Rectal smooth muscle tissue (tissue), 1 donor: ENCODE data around the gene SCUBE1.

Experiments used
- H3K27ac ChIP-seq: one replicate; pipeline ENCODE4 v1.7.0; 2013; ENCODE audit warnings: low read depth, low read length, inconsistent platforms
- H3K27me3 ChIP-seq: one replicate; pipeline ENCODE4 v1.7.0; 2013; ENCODE audit warnings: low read length; ENCODE audit not compliant: control insufficient read depth, insufficient read depth
- H3K36me3 ChIP-seq: one replicate; pipeline ENCODE4 v1.7.0; 2013; ENCODE audit warnings: low read length; ENCODE audit not compliant: control insufficient read depth, insufficient read depth
- H3K4me1 ChIP-seq: one replicate; pipeline ENCODE4 v1.7.0; 2013; ENCODE audit warnings: low read length; ENCODE audit not compliant: control insufficient read depth, insufficient read depth
- H3K4me3 ChIP-seq: one replicate; pipeline ENCODE4 v1.7.0; 2013; ENCODE audit warnings: low read length
- H3K9ac ChIP-seq: one replicate; pipeline ENCODE4 v1.7.0; 2013; ENCODE audit warnings: low read length

The SCUBE1 gene

GRCh38 chr22:43277091-43277490, 66.1 kb downstream of the SCUBE1 start:
- H3K36me3 ChIP-seq, result no peaks in the 10 kb centered on the region
- H3K4me3 ChIP-seq, result no peak overlapping the region
- no peak overlapping the region for H3K9ac ChIP-seq
- H3K27me3 ChIP-seq, result no peaks in the 10 kb centered on the region
- H3K27ac ChIP-seq, result no peak overlapping the region
- H3K4me1 ChIP-seq, result no peaks in the 10 kb centered on the region

GRCh38 chr22:43276321-43276720, 66.9 kb downstream of the SCUBE1 start:
- Histone ChIP-seq H3K36me3 (no peaks in the 10 kb centered on the region), H3K27ac (no peak overlapping the region)

GRCh38 chr22:43275545-43276317, 67.4 kb downstream of the SCUBE1 start:
- Histone ChIP-seq H3K27me3 (no peaks in the 10 kb centered on the region), H3K9ac (no peak overlapping the region), H3K4me1 (no peaks in the 10 kb centered on the region), H3K27ac (no peak overlapping the region), H3K36me3 (no peaks in the 10 kb centered on the region), H3K4me3 (no peak overlapping the region)

More at GRCh38 chr22:43276321-43276720, 66.9 kb downstream of the SCUBE1 start:
- Histone ChIP-seq H3K9ac (no peak overlapping the region), H3K4me1 (no peaks in the 10 kb centered on the region), H3K4me3 (no peak overlapping the region), H3K27me3 (no peaks in the 10 kb centered on the region)

GRCh38 chr22:43274595-43275240, 68.5 kb downstream of the SCUBE1 start:
- Histone ChIP-seq H3K36me3 (no peaks in the 10 kb centered on the region), H3K9ac (no peak overlapping the region), H3K27ac (no peak overlapping the region), H3K27me3 (no peaks in the 10 kb centered on the region), H3K4me1 (no peaks in the 10 kb centered on the region), H3K4me3 (no peak overlapping the region)

GRCh38 chr22:43273902-43274484, 69.2 kb downstream of the SCUBE1 start:
- H3K27me3 ChIP-seq, result no peaks in the 10 kb centered on the region
- no peak overlapping the region for H3K27ac ChIP-seq

GRCh38 chr22:43272869-43273318, 70.3 kb downstream of the SCUBE1 start:
- Histone ChIP-seq H3K4me1 (no peaks in the 10 kb centered on the region), H3K9ac (no peak overlapping the region), H3K4me3 (no peak overlapping the region), H3K27me3 (no peaks in the 10 kb centered on the region), H3K27ac (no peak overlapping the region), H3K36me3 (no peaks in the 10 kb centered on the region)

More at GRCh38 chr22:43273902-43274484, 69.2 kb downstream of the SCUBE1 start:
- no peaks in the 10 kb centered on the region for H3K36me3 ChIP-seq
- no peak overlapping the region for H3K9ac ChIP-seq
- H3K4me3 ChIP-seq, result no peak overlapping the region
- H3K4me1 ChIP-seq, result no peaks in the 10 kb centered on the region

GRCh38 chr22:43272301-43272700, 70.9 kb downstream of the SCUBE1 start:
- peaks cover 3% of the 10 kb centered on the region for H3K27me3 ChIP-seq
- no peak overlapping the region for H3K27ac ChIP-seq
- no peak overlapping the region for H3K9ac ChIP-seq
- H3K36me3 ChIP-seq, result no peaks in the 10 kb centered on the region
- no peak overlapping the region for H3K4me3 ChIP-seq
- H3K4me1 ChIP-seq, result no peaks in the 10 kb centered on the region

GRCh38 chr22:43270949-43271348, 72.2 kb downstream of the SCUBE1 start:
- no peak overlapping the region for H3K27ac ChIP-seq

GRCh38 chr22:43270314-43270908, 72.8 kb downstream of the SCUBE1 start:
- Histone ChIP-seq H3K27ac (no peak overlapping the region), H3K36me3 (no peaks in the 10 kb centered on the region), H3K4me1 (no peaks in the 10 kb centered on the region), H3K27me3 (peaks cover 3% of the 10 kb centered on the region), H3K4me3 (no peak overlapping the region), H3K9ac (no peak overlapping the region)

More at GRCh38 chr22:43270949-43271348, 72.2 kb downstream of the SCUBE1 start:
- Histone ChIP-seq H3K27me3 (peaks cover 3% of the 10 kb centered on the region), H3K4me1 (no peaks in the 10 kb centered on the region), H3K4me3 (no peak overlapping the region), H3K9ac (no peak overlapping the region), H3K36me3 (no peaks in the 10 kb centered on the region)

- H3K9ac ChIP-seq, result no peak overlapping the region
- H3K4me3 ChIP-seq, result no peak overlapping the region
- H3K27me3 ChIP-seq, result peaks cover 3% of the 10 kb centered on the region
- no peaks in the 10 kb centered on the region for H3K4me1 ChIP-seq
- no peaks in the 10 kb centered on the region for H3K36me3 ChIP-seq
- no peak overlapping the region for H3K27ac ChIP-seq
Measured at GRCh38 chr22:43269646-43270045, 73.5 kb downstream of the SCUBE1 start.

GRCh38 chr22:43269246-43269645, 73.9 kb downstream of the SCUBE1 start:
- H3K27ac ChIP-seq, result no peak overlapping the region
- peaks cover 6% of the 10 kb centered on the region for H3K27me3 ChIP-seq
- H3K9ac ChIP-seq, result no peak overlapping the region
- H3K4me1 ChIP-seq, result no peaks in the 10 kb centered on the region
- H3K36me3 ChIP-seq, result no peaks in the 10 kb centered on the region
- H3K4me3 ChIP-seq, result no peak overlapping the region

GRCh38 chr22:43267981-43268660, 75.1 kb downstream of the SCUBE1 start:
- Histone ChIP-seq H3K4me3 (no peak overlapping the region), H3K4me1 (no peaks in the 10 kb centered on the region), H3K9ac (no peak overlapping the region), H3K27me3 (peaks cover 9% of the 10 kb centered on the region), H3K27ac (no peak overlapping the region), H3K36me3 (no peaks in the 10 kb centered on the region)
